ENCODE data around the gene HNRNPC.

- TF ChIP-seq CTCF (IDR thresholded peaks at IDR 0.05) (no peak), POLR2A (IDR thresholded peaks at IDR 0.05) (no peak), POLR2AphosphoS5 (IDR thresholded peaks at IDR 0.05) (no peak)
These were observed 76.8 kb downstream of the HNRNPC start for GRCh38 chr14:21192447-21192822.

All from breast epithelium (tissue), 3 donors.